Neural cell (in vitro differentiated cells): ENCODE results near the gene TOMM40. TPM values are rescaled to one million over a fixed set of nuclear protein-coding genes. Genes with fewer than 3 reads are reported as not detected.

Source experiments
- H2AFZ ChIP-seq: fragments of 200-600, 300-800 bp; sonication (generic), shearing (Covaris generic); 2 replicates; pipeline ENCODE4 v1.6.0; 2014; ENCODE audit warnings: low read depth, mild to moderate bottlenecking, antibody characterized with exemption, low read length, moderate library complexity
- H3F3A ChIP-seq: fragments of 200-600 bp; shearing (Covaris generic); 2 replicates; pipeline ENCODE4 v1.6.1; 2016; ENCODE audit warnings: mild to moderate bottlenecking, moderate library complexity, mixed read lengths, antibody characterized with exemption, low read length; ENCODE audit not compliant: insufficient read depth, poor library complexity, severe bottlenecking
- H3K27ac ChIP-seq: fragments of 200-600, 300-800 bp; sonication (generic), shearing (Covaris generic); 2 replicates; pipeline ENCODE4 v1.5.1; 2014; ENCODE audit warnings: mild to moderate bottlenecking, low read length, moderate library complexity
- H3K27me3 ChIP-seq: fragments of 300-800, 200-600 bp; sonication (generic), shearing (Covaris generic); 2 replicates; pipeline ENCODE4 v1.6.0; 2014; ENCODE audit warnings: mild to moderate bottlenecking, low read depth, low read length, moderate library complexity; ENCODE audit not compliant: insufficient read depth
- H3K36me3 ChIP-seq: fragments of 300-800, 200-600 bp; sonication (generic), shearing (Covaris generic); 2 replicates; pipeline ENCODE4 v1.5.1; 2014; ENCODE audit warnings: mild to moderate bottlenecking, antibody characterized with exemption, low read length, moderate library complexity; ENCODE audit not compliant: insufficient read depth
- H3K4me2 ChIP-seq: fragments of 300-800, 200-600 bp; sonication (generic), shearing (Covaris generic); 2 replicates; pipeline ENCODE4 v1.6.0; 2014; ENCODE audit warnings: mild to moderate bottlenecking, low read length
- H3K4me3 ChIP-seq: fragments of 300-800, 200-600 bp; sonication (generic), shearing (Covaris generic); 2 replicates; pipeline ENCODE4 v1.5.1; 2014; ENCODE audit warnings: mild to moderate bottlenecking, low read length, moderate library complexity
- H3K79me2 ChIP-seq: fragments of 200-600 bp; shearing (Covaris generic); replicated peaks from 2 replicates; pipeline ENCODE4 v1.6.0; 2014; ENCODE audit warnings: mild to moderate bottlenecking, low read length, moderate library complexity; ENCODE audit not compliant: insufficient read depth
- H3K9ac ChIP-seq: fragments of 300-800, 200-600 bp; sonication (generic), shearing (Covaris generic); 2 replicates; pipeline ENCODE4 v1.6.1; 2016; ENCODE audit warnings: mild to moderate bottlenecking, low read length, mixed read lengths
- H3K9me2 ChIP-seq: fragments of 200-600 bp; shearing (Covaris generic); 2 replicates; pipeline ENCODE4 v1.6.1; 2016; ENCODE audit warnings: mild to moderate bottlenecking, low read length, mixed read lengths; ENCODE audit not compliant: insufficient read depth
- H3K9me3 ChIP-seq: fragments of 200-600, 300-800 bp; sonication (generic), shearing (Covaris generic); 2 replicates; pipeline ENCODE4 v1.6.1; 2016; ENCODE audit warnings: mild to moderate bottlenecking, mixed run types, low read length, moderate library complexity, mixed read lengths
- H4K20me1 ChIP-seq: fragments of 200-600 bp; shearing (Covaris generic); 2 replicates; pipeline ENCODE4 v1.6.1; 2016; ENCODE audit warnings: mild to moderate bottlenecking, mixed run types; ENCODE audit not compliant: insufficient read depth
- CTCF ChIP-seq: fragments of 450-650 bp; IDR thresholded peaks from 2 replicates; pipeline ENCODE4 v1.5.1; 2014; ENCODE audit warnings: antibody characterized with exemption, mild to moderate bottlenecking, moderate library complexity; ENCODE audit not compliant: poor library complexity, severe bottlenecking
- EP300 ChIP-seq: fragments of 450-650 bp; conservative IDR thresholded peaks from 2 replicates; pipeline ENCODE4 v1.6.1; 2014; ENCODE audit warnings: antibody characterized with exemption, mild to moderate bottlenecking, moderate library complexity; ENCODE audit not compliant: poor library complexity, severe bottlenecking
- RAD21 ChIP-seq: fragments of 450-650 bp; conservative IDR thresholded peaks from 2 replicates; pipeline ENCODE4 v1.6.1; 2014; ENCODE audit warnings: antibody characterized with exemption, mild to moderate bottlenecking, moderate library complexity
- REST ChIP-seq: IDR thresholded peaks from 2 replicates; pipeline ENCODE4 v1.6.1; 2012; ENCODE audit warnings: borderline replicate concordance
- SMC3 ChIP-seq: fragments of 450-650 bp; conservative IDR thresholded peaks from 2 replicates; pipeline ENCODE4 v1.6.1; 2014; ENCODE audit warnings: antibody characterized with exemption, mild to moderate bottlenecking, moderate library complexity; ENCODE audit not compliant: poor library complexity
- TAF1 ChIP-seq: IDR thresholded peaks from 2 replicates; pipeline ENCODE4 v1.6.1; 2012; ENCODE audit warnings: low read depth
- polyA plus RNA-seq: library from polyadenylated mRNA; depleted of rRNA; stranded (reverse); fragments of >200 nt; gene quantifications from 2 replicates; pipeline ENCODE4 v1.2.3, GENCODE V29; 2014

The TOMM40 gene
- polyA plus RNA-seq, 1 donor from 2014 or later = 48.4 TPM

GRCh38 chr19:44949550-44949949 is 58.5 kb downstream of the TOMM40 start:
- peaks cover 3% of the 10 kb centered on the region for H3F3A ChIP-seq
- H3K36me3 ChIP-seq = no peaks in the 10 kb centered on the region
- TF ChIP-seq EP300 (no peak), REST (no peak), RAD21 (no peak)
- no peak overlapping the region for H3K9ac ChIP-seq
- no peaks in the 10 kb centered on the region for H4K20me1 ChIP-seq
- H3K9me3 ChIP-seq = no peaks in the 10 kb centered on the region
- H3K4me2 ChIP-seq = no peak overlapping the region
- H3K27me3 ChIP-seq = no peaks in the 10 kb centered on the region
- H2AFZ ChIP-seq = no peak overlapping the region
- H3K79me2 ChIP-seq = no peaks in the 10 kb centered on the region
- no peak overlapping the region for H3K4me3 ChIP-seq
- H3K9me2 ChIP-seq = no peaks in the 10 kb centered on the region
- H3K27ac ChIP-seq = no peak overlapping the region

- Histone ChIP-seq H3K4me2 (no peak overlapping the region), H2AFZ (no peak overlapping the region), H3K27me3 (no peaks in the 10 kb centered on the region), H3K4me3 (no peak overlapping the region), H3K9me2 (no peaks in the 10 kb centered on the region), H4K20me1 (no peaks in the 10 kb centered on the region), H3K27ac (no peak overlapping the region), H3K79me2 (peaks cover 12% of the 10 kb centered on the region), H3K9me3 (no peaks in the 10 kb centered on the region), H3K36me3 (no peaks in the 10 kb centered on the region), H3F3A (peaks cover 3% of the 10 kb centered on the region), H3K9ac (no peak overlapping the region)
- TF ChIP-seq CTCF (peak; percentile 86), TAF1 (no peak), SMC3 (peak; percentile 91), RAD21 (peak; percentile 75)
Observed at GRCh38 chr19:44951179-44952159, 60.4 kb downstream of the TOMM40 start.

Other genes starting within 250 kb of the TOMM40 start
- gene PVR, start 247.3 kb upstream of the TOMM40 start, polyA plus RNA-seq = 19.1 and 23.1 TPM in 2 replicates
- 1.8 and 1.9 TPM in 2 replicates for gene CEACAM19, start 219.8 kb upstream of the TOMM40 start, polyA plus RNA-seq
- not detected in 2 replicates for gene CEACAM16, start 192.1 kb upstream of the TOMM40 start, polyA plus RNA-seq
- gene BCL3, start 142.5 kb upstream of the TOMM40 start, polyA plus RNA-seq = 0.48 and 1.6 TPM in 2 replicates
- gene CBLC, start 113.4 kb upstream of the TOMM40 start, polyA plus RNA-seq = not detected in 2 replicates
- gene BCAM, start 82.2 kb upstream of the TOMM40 start, polyA plus RNA-seq = 0.54 and 0.68 TPM in 2 replicates
- gene NECTIN2, start 45.0 kb upstream of the TOMM40 start, polyA plus RNA-seq = 33.2 and 43.5 TPM in 2 replicates
- gene APOE, start 14.5 kb downstream of the TOMM40 start, polyA plus RNA-seq = 8.7 and 9.8 TPM in 2 replicates
- gene APOC1, start 23.4 kb downstream of the TOMM40 start, polyA plus RNA-seq = not detected in 2 replicates
- not detected in 2 replicates for gene APOC4, start 51.0 kb downstream of the TOMM40 start, polyA plus RNA-seq
- not detected in 2 replicates for gene APOC2, start 54.8 kb downstream of the TOMM40 start, polyA plus RNA-seq
- 12.0 and 15.3 TPM in 2 replicates for gene CLPTM1, start 64.1 kb downstream of the TOMM40 start, polyA plus RNA-seq
- 1.0 and 1.1 TPM in 2 replicates for gene RELB, start 110.2 kb downstream of the TOMM40 start, polyA plus RNA-seq
- 30.1 and 38.4 TPM in 2 replicates for gene CLASRP, start 147.8 kb downstream of the TOMM40 start, polyA plus RNA-seq
- gene ZNF296, start 185.2 kb downstream of the TOMM40 start, polyA plus RNA-seq = 1.0 and 1.4 TPM in 2 replicates
- 14.4 and 26.5 TPM in 2 replicates for gene GEMIN7, start 188.0 kb downstream of the TOMM40 start, polyA plus RNA-seq
- 53.7 and 56.6 TPM in 2 replicates for gene PPP1R37, start 201.9 kb downstream of the TOMM40 start, polyA plus RNA-seq